Gastroesophageal sphincter (tissue), 3 donors: Measurements from ENCODE around the gene TUBB8.

ENCODE experiments used
- CTCF ChIP-seq, 4 experiments: fragments of 200-600 bp in 2 of 4; fragments of 450-650 bp in 2 of 4; sonication (generic) in 1 of 4; IDR thresholded peaks; one replicate each; pipeline ENCODE4 v1.5.1; 2017 to 2019; ENCODE audit warnings: antibody characterized with exemption in 4 of 4, mild to moderate bottlenecking in 2 of 4, moderate library complexity in 2 of 4
- POLR2AphosphoS5 ChIP-seq: sonication (generic); formaldehyde crosslinking; IDR thresholded peaks from one replicate; pipeline ENCODE4 v1.6.1; 2017; ENCODE audit warnings: antibody characterized with exemption

GRCh38 chr10:92153-92552 lies 43.1 kb upstream of the TUBB8 start:
- no peak for TF ChIP-seq CTCF (IDR thresholded peaks at IDR 0.05)
- TF ChIP-seq POLR2AphosphoS5: no peak
